GM13976 (cell line): ENCODE results near the gene USP7.

ENCODE experiments used
- DNase-seq: peaks from one replicate; pipeline ENCODE4 v3.0.0; 2012; ENCODE audit warnings: low spot score
- in situ Hi-C: fragments of 300-500 bp; cut with MboI; formaldehyde crosslinking; loops from one replicate; pipeline ENCODE4 v1.12.0; 2022; ENCODE audit warnings: low sequenced_read_pairs, mixed read lengths, inconsistent platforms; ENCODE audit not compliant: unreplicated experiment
- TF ChIP-seq, protein P1 (sequence below): IDR thresholded peaks from 2 replicates; pipeline ENCODE4 v1.5.1; 2012; ENCODE audit warnings: borderline replicate concordance, mild to moderate bottlenecking; ENCODE audit not compliant: insufficient read depth; ENCODE audit errors: extremely low read depth, missing control alignments, control extremely low read depth

Gene USP7

DNA sequence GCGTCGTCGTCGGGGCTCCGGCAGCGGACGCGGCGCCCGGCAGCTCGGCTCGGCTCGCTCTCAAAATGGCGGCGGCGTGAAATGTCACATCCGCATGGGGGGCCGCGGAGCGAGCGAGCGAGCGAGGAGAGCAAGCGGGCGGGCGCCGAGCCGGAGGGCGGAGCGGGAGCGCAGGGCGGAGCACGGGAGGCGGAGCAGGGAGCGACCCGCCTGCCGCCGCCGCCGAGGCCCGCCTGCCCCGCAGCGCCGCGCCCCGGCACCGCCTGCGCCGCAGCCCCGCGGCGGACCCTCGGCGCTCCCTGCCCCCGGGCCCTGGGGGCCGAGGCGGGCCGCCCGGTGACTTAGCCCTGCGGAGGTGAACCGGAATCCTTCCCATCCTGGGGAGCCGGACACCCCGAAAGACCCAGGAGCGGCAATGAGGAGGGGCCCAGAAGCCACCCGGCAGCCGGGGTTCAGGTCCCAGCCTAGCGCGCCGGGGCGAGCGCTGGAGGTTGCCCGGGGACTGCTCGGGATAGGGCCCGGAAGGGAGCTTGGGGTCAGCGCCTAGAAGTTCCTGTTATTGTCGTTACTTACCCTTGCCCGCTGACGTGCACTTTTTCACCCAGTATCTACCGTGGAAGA lies at the start of gene USP7:
USP7 (minus strand) TSS at position 86 of the 621 bp plus-strand sequence. CDS start 621 bp downstream, outside the sequence.
- TF ChIP-seq, protein P1, sequence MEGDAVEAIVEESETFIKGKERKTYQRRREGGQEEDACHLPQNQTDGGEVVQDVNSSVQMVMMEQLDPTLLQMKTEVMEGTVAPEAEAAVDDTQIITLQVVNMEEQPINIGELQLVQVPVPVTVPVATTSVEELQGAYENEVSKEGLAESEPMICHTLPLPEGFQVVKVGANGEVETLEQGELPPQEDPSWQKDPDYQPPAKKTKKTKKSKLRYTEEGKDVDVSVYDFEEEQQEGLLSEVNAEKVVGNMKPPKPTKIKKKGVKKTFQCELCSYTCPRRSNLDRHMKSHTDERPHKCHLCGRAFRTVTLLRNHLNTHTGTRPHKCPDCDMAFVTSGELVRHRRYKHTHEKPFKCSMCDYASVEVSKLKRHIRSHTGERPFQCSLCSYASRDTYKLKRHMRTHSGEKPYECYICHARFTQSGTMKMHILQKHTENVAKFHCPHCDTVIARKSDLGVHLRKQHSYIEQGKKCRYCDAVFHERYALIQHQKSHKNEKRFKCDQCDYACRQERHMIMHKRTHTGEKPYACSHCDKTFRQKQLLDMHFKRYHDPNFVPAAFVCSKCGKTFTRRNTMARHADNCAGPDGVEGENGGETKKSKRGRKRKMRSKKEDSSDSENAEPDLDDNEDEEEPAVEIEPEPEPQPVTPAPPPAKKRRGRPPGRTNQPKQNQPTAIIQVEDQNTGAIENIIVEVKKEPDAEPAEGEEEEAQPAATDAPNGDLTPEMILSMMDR = no peak
- in situ Hi-C loops = no loop called here
- peak; percentile 97 for DNase-seq

GRCh38 chr16:9013508-9013864 lies 49.8 kb upstream of the USP7 start:
- DNase-seq = no peak
- TF ChIP-seq, protein P1 = no peak
- in situ Hi-C loops = no loop called here

DNA sequence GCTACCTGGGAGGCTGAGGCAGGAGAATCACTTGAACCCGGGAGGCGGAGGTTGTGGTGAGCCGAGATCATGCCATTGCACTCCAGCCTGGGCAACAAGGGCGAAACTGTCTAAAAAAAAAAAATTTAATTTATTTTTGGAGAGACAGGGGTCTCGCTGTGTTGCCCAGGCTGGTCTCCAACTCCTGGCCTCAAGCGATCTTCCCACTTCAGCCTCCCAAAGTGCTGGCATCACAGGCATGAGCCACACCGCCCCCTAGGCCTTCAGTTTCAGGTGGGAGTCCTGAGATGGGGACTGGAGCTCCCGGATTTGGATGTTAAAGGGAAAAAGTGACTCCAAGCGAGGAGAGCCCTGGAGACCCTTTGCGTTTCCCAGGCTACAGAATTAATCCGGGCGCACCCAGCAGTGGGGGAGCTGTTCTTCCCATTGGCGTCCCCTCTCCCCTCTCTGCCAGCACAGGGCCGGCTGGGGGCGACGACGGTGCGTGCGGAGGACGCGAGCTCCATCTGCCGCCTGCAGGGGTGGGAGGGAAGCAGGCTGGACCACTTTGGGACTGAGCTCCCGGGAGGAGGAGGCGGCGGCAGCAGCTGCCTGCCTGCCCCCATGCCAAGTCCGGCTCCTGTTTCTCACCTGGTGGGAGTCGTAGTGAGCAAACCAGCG lies 49.3 kb upstream of the USP7 start:
- TF ChIP-seq, protein P1 = no peak
- DNase-seq = no peak
- in situ Hi-C loops = no loop called here

- TF ChIP-seq, protein P1 = no peak
- in situ Hi-C loops = no loop called here
- DNase-seq = no peak
These were observed 48.6 kb upstream of the USP7 start for GRCh38 chr16:9012330-9012729.

GRCh38 chr16:9008601-9009260 lies 45.0 kb upstream of the USP7 start:
- in situ Hi-C loops = no loop called here
- TF ChIP-seq, protein P1 = peak; percentile 89
- peak; percentile 93 for DNase-seq

DNA sequence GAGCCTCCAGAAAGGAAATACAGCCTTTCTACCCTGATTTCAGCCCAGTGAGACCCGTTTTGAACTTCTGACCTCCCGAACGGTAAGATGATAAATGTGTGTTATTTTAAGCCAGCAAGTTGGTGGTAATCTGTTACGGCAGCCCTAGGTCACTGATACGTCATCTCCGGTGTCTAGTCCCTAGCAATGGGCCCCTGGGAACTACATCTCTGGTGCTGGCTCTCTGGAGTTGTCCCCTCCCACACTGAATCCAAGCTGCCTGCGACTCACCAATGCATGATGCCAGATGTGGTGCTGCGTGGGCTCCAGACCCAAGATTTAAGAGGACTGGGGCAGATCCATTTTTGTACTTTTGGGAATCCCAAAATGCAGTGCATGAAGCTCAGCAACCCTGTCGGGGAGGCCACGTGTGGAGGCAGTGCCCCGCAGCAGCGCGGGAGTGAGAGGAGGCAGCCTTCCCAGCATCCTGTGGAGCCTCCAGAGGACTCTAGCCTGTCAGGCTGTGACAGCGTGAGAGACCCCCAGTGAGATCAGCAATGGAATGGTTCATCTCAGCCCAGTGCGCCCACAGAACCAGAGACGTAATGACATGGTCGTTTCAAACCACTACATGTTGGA lies 43.6 kb upstream of the USP7 start:
- DNase-seq = no peak
- in situ Hi-C loops = no loop called here
- TF ChIP-seq, protein P1 = no peak
